Ramos (cell line): ENCODE measurements around the gene PILRB.
"Not testable (repeated sequence)": the region's sequence is repeated elsewhere in the genome, so short reads cannot be mapped to it uniquely, and the experiment has no call there.

Experiments used
- in situ Hi-C: fragments of 300-500 bp; cut with MboI; formaldehyde crosslinking; loops from one replicate; pipeline ENCODE4 v1.14.3; 2022; ENCODE audit warnings: low sequenced_read_pairs; ENCODE audit not compliant: unreplicated experiment

The PILRB gene

GRCh38 chr7:100353685-100354330 is 4.1 kb upstream of the PILRB start:
- in situ Hi-C loops = loop anchor here (5.0 kb wide), 1 partner anchor 227 kb away; the partner anchor contains the start of gene MBLAC1

GRCh38 chr7:100356416-100357068 is 1.4 kb upstream of the PILRB start:
- in situ Hi-C loops = no loop called here

- in situ Hi-C loops = no loop called here
Measured at GRCh38 chr7:100357131-100357561, 771 bp upstream of the PILRB start.

GRCh38 chr7:100358857-100359212 is 918 bp downstream of the PILRB start:
- in situ Hi-C loops = no loop called here

- in situ Hi-C loops = no loop called here
Measured at GRCh38 chr7:100360135-100360854, 2.4 kb downstream of the PILRB start.

GRCh38 chr7:100363098-100363497 is 5.2 kb downstream of the PILRB start:
- in situ Hi-C loops = no loop called here

- in situ Hi-C loops = not testable (repeated sequence)
Measured at GRCh38 chr7:100363797-100364196, 5.9 kb downstream of the PILRB start.

- in situ Hi-C loops = no loop called here
Measured at GRCh38 chr7:100364480-100364879, 6.6 kb downstream of the PILRB start.

GRCh38 chr7:100365998-100366367 is 8.1 kb downstream of the PILRB start:
- in situ Hi-C loops = not testable (repeated sequence)

- in situ Hi-C loops = no loop called here
Measured at GRCh38 chr7:100366411-100367250, 8.7 kb downstream of the PILRB start.

GRCh38 chr7:100367251-100367620 is 9.3 kb downstream of the PILRB start:
- in situ Hi-C loops = no loop called here

- in situ Hi-C loops = no loop called here
Measured at GRCh38 chr7:100367676-100368613, 10.0 kb downstream of the PILRB start.

- in situ Hi-C loops = no loop called here
Measured at GRCh38 chr7:100369105-100369504, 11.2 kb downstream of the PILRB start.

- in situ Hi-C loops = no loop called here
Measured at GRCh38 chr7:100370303-100370702, 12.4 kb downstream of the PILRB start.

- in situ Hi-C loops = no loop called here
Measured at GRCh38 chr7:100370746-100371145, 12.8 kb downstream of the PILRB start.

GRCh38 chr7:100371561-100372171 is 13.7 kb downstream of the PILRB start:
- in situ Hi-C loops = no loop called here

- in situ Hi-C loops = no loop called here
Measured at GRCh38 chr7:100372256-100372655, 14.3 kb downstream of the PILRB start.

- in situ Hi-C loops = no loop called here
Measured at GRCh38 chr7:100372694-100373093, 14.8 kb downstream of the PILRB start.

- in situ Hi-C loops = no loop called here
Measured at GRCh38 chr7:100373261-100373831, 15.4 kb downstream of the PILRB start, which contains the start of gene PILRA. Gene PILRA (plus strand): TSS chr7:100373487. CDS start chr7:100373657, 170 bp downstream.
